HUES48 (cell line): Measurements from ENCODE around the gene AGBL2.
"Not testable (repeated sequence)": the region's sequence is repeated elsewhere in the genome, so short reads cannot be mapped to it uniquely, and the experiment has no call there.

Experiments used
- H3K27ac ChIP-seq: one replicate; pipeline ENCODE4 v1.7.0; 2013; ENCODE audit warnings: low read depth, low read length, inconsistent platforms
- H3K27me3 ChIP-seq: 2 replicates; pipeline ENCODE4 v1.6.1; 2013; ENCODE audit warnings: mild to moderate bottlenecking, low read length; ENCODE audit not compliant: control insufficient read depth, insufficient read depth
- H3K36me3 ChIP-seq: 2 replicates; pipeline ENCODE4 v1.6.1; 2013; ENCODE audit warnings: low read length; ENCODE audit not compliant: control insufficient read depth, insufficient read depth
- H3K4me1 ChIP-seq: 2 replicates; pipeline ENCODE4 v1.6.1; 2013; ENCODE audit warnings: mild to moderate bottlenecking, low read length; ENCODE audit not compliant: control insufficient read depth, insufficient read depth
- H3K4me3 ChIP-seq: 2 replicates; pipeline ENCODE4 v1.5.1; 2013; ENCODE audit warnings: mild to moderate bottlenecking, low read depth, low read length
- H3K9ac ChIP-seq: 2 replicates; pipeline ENCODE4 v1.6.1; 2013; ENCODE audit warnings: mild to moderate bottlenecking, low read depth, low read length, moderate library complexity
- H3K9me3 ChIP-seq: 2 replicates; pipeline ENCODE4 v1.6.1; 2013; ENCODE audit warnings: low read length; ENCODE audit not compliant: control insufficient read depth, insufficient read depth

AGBL2 gene

GRCh38 chr11:47689480-47689879 lies 25.7 kb downstream of the AGBL2 start:
- Histone ChIP-seq H3K36me3 (no peaks in the 10 kb centered on the region), H3K4me1 (no peaks in the 10 kb centered on the region), H3K9ac (no peak overlapping the region), H3K27me3 (no peaks in the 10 kb centered on the region), H3K27ac (no peak overlapping the region), H3K9me3 (no peaks in the 10 kb centered on the region), H3K4me3 (no peak overlapping the region)

GRCh38 chr11:47688991-47689390 lies 26.2 kb downstream of the AGBL2 start:
- no peak overlapping the region for H3K4me3 ChIP-seq
- no peaks in the 10 kb centered on the region for H3K9me3 ChIP-seq
- no peak overlapping the region for H3K9ac ChIP-seq
- H3K27ac ChIP-seq: no peak overlapping the region
- no peaks in the 10 kb centered on the region for H3K27me3 ChIP-seq
- no peaks in the 10 kb centered on the region for H3K4me1 ChIP-seq
- H3K36me3 ChIP-seq: no peaks in the 10 kb centered on the region

- Histone ChIP-seq H3K27ac (no peak overlapping the region), H3K4me3 (no peak overlapping the region), H3K36me3 (no peaks in the 10 kb centered on the region), H3K4me1 (no peaks in the 10 kb centered on the region), H3K27me3 (no peaks in the 10 kb centered on the region), H3K9ac (no peak overlapping the region), H3K9me3 (no peaks in the 10 kb centered on the region)
Measured at GRCh38 chr11:47688111-47688510, 27.1 kb downstream of the AGBL2 start.

- not testable (repeated sequence) for H3K4me3 ChIP-seq, H3K9me3 ChIP-seq, H3K27me3 ChIP-seq, H3K4me1 ChIP-seq, H3K9ac ChIP-seq, H3K27ac ChIP-seq, H3K36me3 ChIP-seq
Measured at GRCh38 chr11:47686704-47687103, 28.5 kb downstream of the AGBL2 start.

- Histone ChIP-seq H3K4me1 (no peaks in the 10 kb centered on the region), H3K27me3 (no peaks in the 10 kb centered on the region), H3K4me3 (no peak overlapping the region)
Measured at GRCh38 chr11:47686151-47686550, 29.0 kb downstream of the AGBL2 start.

GRCh38 chr11:47675851-47676250 lies 39.3 kb downstream of the AGBL2 start:
- H3K27me3 ChIP-seq: no peaks in the 10 kb centered on the region
- H3K9me3 ChIP-seq: no peaks in the 10 kb centered on the region
- no peaks in the 10 kb centered on the region for H3K4me1 ChIP-seq
- H3K36me3 ChIP-seq: no peaks in the 10 kb centered on the region
- H3K27ac ChIP-seq: no peak overlapping the region
- H3K4me3 ChIP-seq: no peak overlapping the region
- H3K9ac ChIP-seq: no peak overlapping the region

More at GRCh38 chr11:47686151-47686550, 29.0 kb downstream of the AGBL2 start:
- Histone ChIP-seq H3K27ac (no peak overlapping the region), H3K9ac (no peak overlapping the region), H3K9me3 (no peaks in the 10 kb centered on the region), H3K36me3 (no peaks in the 10 kb centered on the region)

- Histone ChIP-seq H3K36me3 (no peaks in the 10 kb centered on the region), H3K9me3 (no peaks in the 10 kb centered on the region), H3K9ac (no peak overlapping the region), H3K27ac (no peak overlapping the region), H3K4me3 (no peak overlapping the region), H3K27me3 (no peaks in the 10 kb centered on the region), H3K4me1 (no peaks in the 10 kb centered on the region)
Measured at GRCh38 chr11:47672283-47672730, 42.9 kb downstream of the AGBL2 start.

- no peak overlapping the region for H3K4me3 ChIP-seq
- H3K4me1 ChIP-seq: no peaks in the 10 kb centered on the region
- H3K36me3 ChIP-seq: no peaks in the 10 kb centered on the region
- no peaks in the 10 kb centered on the region for H3K27me3 ChIP-seq
- no peak overlapping the region for H3K9ac ChIP-seq
- H3K27ac ChIP-seq: no peak overlapping the region
- no peaks in the 10 kb centered on the region for H3K9me3 ChIP-seq
Measured at GRCh38 chr11:47669856-47670255, 45.3 kb downstream of the AGBL2 start.

GRCh38 chr11:47668665-47669064 lies 46.5 kb downstream of the AGBL2 start:
- Histone ChIP-seq H3K9ac (no peak overlapping the region), H3K36me3 (no peaks in the 10 kb centered on the region), H3K27ac (no peak overlapping the region), H3K27me3 (no peaks in the 10 kb centered on the region), H3K4me1 (no peaks in the 10 kb centered on the region), H3K9me3 (no peaks in the 10 kb centered on the region), H3K4me3 (no peak overlapping the region)

GRCh38 chr11:47667555-47667954 lies 47.6 kb downstream of the AGBL2 start:
- H3K4me1 ChIP-seq: no peaks in the 10 kb centered on the region
- no peaks in the 10 kb centered on the region for H3K9me3 ChIP-seq
- no peak overlapping the region for H3K9ac ChIP-seq

GRCh38 chr11:47667135-47667534 lies 48.0 kb downstream of the AGBL2 start:
- Histone ChIP-seq H3K36me3 (no peaks in the 10 kb centered on the region), H3K9ac (no peak overlapping the region), H3K27me3 (no peaks in the 10 kb centered on the region), H3K27ac (no peak overlapping the region), H3K4me1 (no peaks in the 10 kb centered on the region), H3K9me3 (no peaks in the 10 kb centered on the region), H3K4me3 (no peak overlapping the region)

More at GRCh38 chr11:47667555-47667954, 47.6 kb downstream of the AGBL2 start:
- no peaks in the 10 kb centered on the region for H3K36me3 ChIP-seq
- no peak overlapping the region for H3K27ac ChIP-seq
- H3K4me3 ChIP-seq: no peak overlapping the region
- H3K27me3 ChIP-seq: no peaks in the 10 kb centered on the region

- H3K27ac ChIP-seq, H3K36me3 ChIP-seq: not testable (repeated sequence)
Measured at GRCh38 chr11:47664936-47665335, 50.2 kb downstream of the AGBL2 start.

More at GRCh38 chr11:47664936-47665335, 50.2 kb downstream of the AGBL2 start:
- H3K4me1 ChIP-seq, H3K9me3 ChIP-seq, H3K4me3 ChIP-seq, H3K27me3 ChIP-seq, H3K9ac ChIP-seq: not testable (repeated sequence)
